ENCODE data around the gene ADARB1.

ADARB1 gene

GRCh38 chr21:45076245-45076711 lies 1.9 kb downstream of the ADARB1 start:
- H3K27ac ChIP-seq: peak overlapping the region; percentile 7; the same call in 1 of the 2 replicates

DNA sequence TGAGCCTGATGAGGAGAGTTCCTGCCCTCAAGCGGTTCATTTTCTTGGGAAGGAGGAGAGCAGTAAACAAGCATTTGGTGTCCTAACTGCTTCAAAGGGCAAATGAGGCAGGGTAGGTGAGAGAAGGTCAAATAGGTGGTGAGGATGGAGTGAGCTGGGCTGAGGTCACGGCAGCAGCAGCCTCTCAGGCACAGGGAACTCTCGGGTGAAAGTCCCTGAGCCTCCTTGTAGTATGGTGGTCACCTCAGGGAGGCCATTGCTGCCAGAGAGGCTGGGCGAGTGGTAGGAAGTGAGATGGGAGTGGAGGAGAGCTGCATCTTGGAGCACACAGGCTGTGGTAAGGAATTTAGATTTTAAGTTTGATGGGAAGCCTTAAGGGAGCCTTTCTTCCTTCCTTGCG lies 4.0 kb downstream of the ADARB1 start:
- H3K27ac ChIP-seq: no peak overlapping the region
- TF ChIP-seq, protein P1, sequence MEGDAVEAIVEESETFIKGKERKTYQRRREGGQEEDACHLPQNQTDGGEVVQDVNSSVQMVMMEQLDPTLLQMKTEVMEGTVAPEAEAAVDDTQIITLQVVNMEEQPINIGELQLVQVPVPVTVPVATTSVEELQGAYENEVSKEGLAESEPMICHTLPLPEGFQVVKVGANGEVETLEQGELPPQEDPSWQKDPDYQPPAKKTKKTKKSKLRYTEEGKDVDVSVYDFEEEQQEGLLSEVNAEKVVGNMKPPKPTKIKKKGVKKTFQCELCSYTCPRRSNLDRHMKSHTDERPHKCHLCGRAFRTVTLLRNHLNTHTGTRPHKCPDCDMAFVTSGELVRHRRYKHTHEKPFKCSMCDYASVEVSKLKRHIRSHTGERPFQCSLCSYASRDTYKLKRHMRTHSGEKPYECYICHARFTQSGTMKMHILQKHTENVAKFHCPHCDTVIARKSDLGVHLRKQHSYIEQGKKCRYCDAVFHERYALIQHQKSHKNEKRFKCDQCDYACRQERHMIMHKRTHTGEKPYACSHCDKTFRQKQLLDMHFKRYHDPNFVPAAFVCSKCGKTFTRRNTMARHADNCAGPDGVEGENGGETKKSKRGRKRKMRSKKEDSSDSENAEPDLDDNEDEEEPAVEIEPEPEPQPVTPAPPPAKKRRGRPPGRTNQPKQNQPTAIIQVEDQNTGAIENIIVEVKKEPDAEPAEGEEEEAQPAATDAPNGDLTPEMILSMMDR (conservative IDR thresholded peaks at IDR 0.05): no peak
- no peak for TF ChIP-seq ZFX (IDR thresholded peaks at IDR 0.05)

More at GRCh38 chr21:45076245-45076711, 1.9 kb downstream of the ADARB1 start:
- no peak for TF ChIP-seq ZFX (IDR thresholded peaks at IDR 0.05)
- TF ChIP-seq, protein P1 (conservative IDR thresholded peaks at IDR 0.05): no peak

DNA sequence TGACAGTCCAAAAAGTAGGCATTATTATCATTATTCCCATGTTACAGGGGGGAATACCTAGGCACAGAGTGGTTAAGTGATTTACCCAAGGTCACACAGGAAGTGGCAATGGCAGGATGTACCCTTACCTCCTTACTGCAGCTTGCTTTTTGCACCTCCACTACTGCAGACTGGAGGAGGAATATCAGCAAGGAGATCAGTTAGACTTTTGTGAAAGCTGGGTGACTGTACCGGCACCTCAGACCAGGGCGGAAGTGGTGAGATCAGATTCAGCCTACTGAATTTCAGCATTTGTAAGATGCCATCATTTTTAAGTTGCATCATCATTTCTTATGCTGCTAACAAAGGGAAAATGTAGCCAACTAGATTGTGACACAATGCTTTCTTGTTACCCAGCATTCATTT lies 4.5 kb downstream of the ADARB1 start:
- TF ChIP-seq ZFX (IDR thresholded peaks at IDR 0.05): no peak
- TF ChIP-seq, protein P1 (conservative IDR thresholded peaks at IDR 0.05): no peak
- H3K27ac ChIP-seq: no peak overlapping the region

DNA sequence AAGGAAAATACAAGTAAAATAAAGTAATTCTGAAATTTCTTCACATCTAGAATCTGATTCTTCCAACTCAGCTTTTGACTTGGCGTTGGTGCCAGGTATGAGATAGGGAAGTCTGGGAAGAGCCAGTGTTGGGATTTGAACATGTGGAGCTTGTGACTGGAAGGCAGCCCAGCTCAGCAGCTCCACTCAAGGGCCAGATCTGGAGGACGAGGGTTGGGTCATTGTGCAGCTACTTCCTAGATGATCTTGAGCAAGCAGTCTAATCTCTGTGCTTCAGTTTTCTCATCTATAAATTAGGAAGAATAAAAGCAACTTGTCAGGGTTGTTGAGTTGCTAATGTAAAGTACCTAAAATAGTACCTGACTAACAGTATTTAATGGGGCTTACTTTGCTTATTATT lies 5.0 kb downstream of the ADARB1 start:
- H3K27ac ChIP-seq: no peak overlapping the region
- no peak for TF ChIP-seq ZFX (IDR thresholded peaks at IDR 0.05)
- TF ChIP-seq, protein P1 (conservative IDR thresholded peaks at IDR 0.05): no peak

DNA sequence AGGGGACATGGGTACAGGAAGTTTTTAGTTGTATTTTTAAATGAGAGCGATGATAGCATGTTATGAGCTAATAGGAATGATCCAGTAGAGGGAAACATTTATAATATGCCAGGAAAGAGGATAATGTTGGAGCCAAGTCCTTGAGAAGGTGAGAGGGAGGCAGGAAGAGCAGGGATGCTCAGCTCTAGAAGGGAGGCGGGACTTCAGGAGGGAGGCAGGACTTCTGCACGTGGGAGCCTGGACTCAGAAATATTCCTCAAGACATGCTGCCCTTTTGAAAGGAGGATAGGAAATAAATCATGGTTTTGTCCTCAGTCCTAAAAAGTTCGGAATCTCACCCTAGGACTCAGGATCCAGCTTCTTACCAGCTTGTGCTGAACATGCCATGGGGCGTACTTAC lies 5.9 kb downstream of the ADARB1 start:
- H3K27ac ChIP-seq: no peak overlapping the region
- TF ChIP-seq ZFX (IDR thresholded peaks at IDR 0.05): no peak
- TF ChIP-seq, protein P1 (conservative IDR thresholded peaks at IDR 0.05): no peak

- TF ChIP-seq, protein P1 (conservative IDR thresholded peaks at IDR 0.05): no peak
Measured at GRCh38 chr21:45080639-45081414, 6.4 kb downstream of the ADARB1 start.

DNA sequence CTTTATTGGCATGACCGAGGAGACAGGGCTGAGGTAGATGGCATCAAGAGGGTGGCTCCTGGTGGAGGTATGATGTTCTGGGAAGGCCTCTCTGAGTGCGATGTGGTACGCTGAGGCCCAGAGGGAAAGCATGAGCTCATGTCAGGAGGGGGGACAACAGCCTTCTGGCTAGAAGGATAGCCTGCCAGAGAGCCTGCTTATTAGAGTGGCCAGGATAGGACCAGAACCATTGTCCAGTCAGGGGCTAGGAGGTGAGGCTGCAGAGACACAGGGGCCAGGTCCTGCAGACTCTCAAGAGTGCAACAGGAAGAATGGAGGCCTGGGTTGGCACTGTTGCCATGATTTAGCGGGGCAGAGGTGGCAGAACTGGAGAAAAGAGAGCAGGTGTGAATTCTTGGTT lies 7.3 kb downstream of the ADARB1 start:
- no peak for TF ChIP-seq ZFX (IDR thresholded peaks at IDR 0.05)
- TF ChIP-seq, protein P1 (conservative IDR thresholded peaks at IDR 0.05): no peak
- no peak overlapping the region for H3K27ac ChIP-seq

More at GRCh38 chr21:45080639-45081414, 6.4 kb downstream of the ADARB1 start:
- no peak overlapping the region for H3K27ac ChIP-seq

All from C4-2B (cell line).